HG02943 (cell line): ENCODE results near the gene PKD1.

Experiments used
- ATAC-seq: cut with Tn5 transposase; IDR thresholded peaks from one replicate; pipeline ENCODE4 v1.9.1; 2021; ENCODE audit warnings: mild to moderate bottlenecking, low read depth, moderate library complexity; ENCODE audit not compliant: unreplicated experiment

PKD1 gene

DNA sequence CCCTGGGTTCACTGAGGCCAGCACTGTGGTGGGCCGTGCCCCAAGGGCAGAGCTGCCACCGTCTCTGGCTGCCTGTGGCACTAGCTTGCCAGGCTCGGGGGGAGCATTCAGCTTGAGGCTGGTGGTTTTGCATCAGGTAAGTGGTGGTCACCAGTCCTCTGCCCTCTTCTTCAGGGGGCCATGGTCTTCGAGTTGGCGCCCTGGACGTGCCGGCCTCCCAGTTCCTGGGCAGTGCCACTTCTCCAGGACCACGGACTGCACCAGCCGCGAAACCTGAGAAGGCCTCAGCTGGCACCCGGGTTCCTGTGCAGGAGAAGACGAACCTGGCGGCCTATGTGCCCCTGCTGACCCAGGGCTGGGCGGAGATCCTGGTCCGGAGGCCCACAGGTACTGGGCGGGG lies 55.7 kb downstream of the PKD1 start:
- ATAC-seq = no peak

DNA sequence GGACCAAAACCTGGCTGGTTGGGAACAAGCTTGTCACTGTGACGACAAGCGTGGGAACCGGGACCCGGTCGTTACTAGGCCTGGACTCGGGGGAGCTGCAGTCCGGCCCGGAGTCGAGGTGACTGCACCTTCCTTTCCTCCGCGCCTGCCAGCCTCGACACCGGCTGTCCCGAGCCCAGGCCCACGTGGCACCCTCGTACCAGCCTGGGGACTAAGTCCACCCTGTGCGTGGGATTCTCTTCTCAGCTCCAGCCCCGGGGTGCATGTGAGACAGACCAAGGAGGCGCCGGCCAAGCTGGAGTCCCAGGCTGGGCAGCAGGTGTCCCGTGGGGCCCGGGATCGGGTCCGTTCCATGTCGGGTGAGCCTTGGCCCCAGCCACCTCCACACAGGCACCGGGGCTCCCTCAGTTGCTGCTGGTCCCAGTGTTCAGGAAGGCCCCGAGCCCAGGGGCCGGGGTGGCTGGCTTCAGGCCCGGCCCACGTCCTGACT lies 56.3 kb downstream of the PKD1 start:
- ATAC-seq = no peak

DNA sequence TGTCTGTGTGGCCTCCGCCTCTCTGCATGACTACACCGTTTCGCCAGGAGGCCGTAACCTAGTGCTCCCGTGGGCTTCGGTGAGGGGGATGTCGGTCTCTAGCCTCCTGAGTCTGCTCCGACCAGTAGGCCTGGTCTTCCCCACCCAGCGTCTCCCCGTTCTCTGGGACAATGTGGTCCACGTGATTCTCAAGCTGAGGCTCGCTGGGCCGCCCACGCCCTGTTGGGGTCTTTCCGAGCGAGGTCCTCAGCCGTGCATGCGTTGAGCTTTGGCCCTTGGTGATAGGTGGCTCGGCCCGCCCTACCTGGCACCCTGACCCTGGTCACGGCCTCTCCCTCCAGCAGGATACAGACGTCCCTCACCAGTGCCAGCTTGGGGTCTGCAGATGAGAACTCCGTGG lies 57.0 kb downstream of the PKD1 start:
- no peak for ATAC-seq

DNA sequence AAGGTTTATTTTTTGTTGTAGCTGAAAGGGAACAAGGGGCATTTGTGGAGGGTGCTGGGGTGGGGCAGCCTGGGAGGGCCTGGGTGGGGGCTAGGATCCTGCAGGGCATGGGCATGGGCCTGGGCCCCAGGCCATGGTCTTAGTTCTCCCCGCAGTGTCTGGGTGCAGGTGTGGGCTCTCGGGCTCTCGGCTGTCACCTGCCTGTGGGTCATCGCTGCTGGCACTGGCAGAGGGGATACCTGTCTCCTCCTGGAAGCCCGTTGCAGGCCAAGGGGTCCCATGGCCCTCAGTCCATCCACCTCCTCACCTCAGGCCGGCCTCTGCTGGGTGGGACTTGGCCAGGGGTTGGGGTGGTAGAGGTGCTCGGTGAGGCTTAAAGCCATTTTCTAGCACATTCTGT lies 57.6 kb downstream of the PKD1 start:
- ATAC-seq = no peak

DNA sequence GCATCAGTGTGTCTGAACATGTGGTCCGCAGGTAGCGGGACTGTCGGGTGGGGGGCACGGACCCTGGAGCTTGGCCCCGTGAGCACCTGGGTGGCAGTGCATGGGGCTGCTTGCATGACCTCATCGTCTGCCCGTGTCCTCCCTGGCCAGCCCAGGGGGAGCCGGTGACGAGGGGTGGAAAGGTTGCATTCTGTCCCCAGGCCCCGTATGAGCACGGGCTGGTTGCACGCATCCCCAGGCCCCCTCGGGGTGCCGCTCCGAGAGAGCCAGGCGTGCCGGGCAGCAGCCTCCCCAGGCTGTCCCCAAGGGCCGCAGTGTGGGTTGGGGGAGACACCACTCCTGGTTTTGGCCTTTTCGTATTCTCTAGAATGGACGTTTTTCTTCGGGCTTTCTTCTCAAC lies 58.0 kb downstream of the PKD1 start:
- no peak for ATAC-seq

DNA sequence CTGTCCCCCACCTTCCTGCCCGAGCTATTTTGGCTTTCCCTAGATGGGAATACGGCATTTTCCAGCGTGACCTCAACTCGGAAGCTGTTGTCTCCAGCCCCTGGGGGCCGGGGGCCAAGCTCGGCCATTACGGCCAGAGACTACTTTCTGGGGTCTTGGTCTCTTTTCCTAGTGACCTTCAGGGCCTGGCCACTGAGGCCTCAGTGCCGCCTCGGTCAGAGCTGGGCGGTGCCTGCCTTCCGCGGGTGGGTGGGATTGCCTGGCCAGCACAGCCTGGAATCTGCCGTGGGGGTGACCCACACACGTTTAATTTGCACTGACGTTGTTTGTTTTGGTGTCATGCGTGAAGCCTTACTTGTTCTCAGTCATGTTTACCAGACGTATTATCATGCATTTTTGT lies 58.7 kb downstream of the PKD1 start:
- no peak for ATAC-seq

DNA sequence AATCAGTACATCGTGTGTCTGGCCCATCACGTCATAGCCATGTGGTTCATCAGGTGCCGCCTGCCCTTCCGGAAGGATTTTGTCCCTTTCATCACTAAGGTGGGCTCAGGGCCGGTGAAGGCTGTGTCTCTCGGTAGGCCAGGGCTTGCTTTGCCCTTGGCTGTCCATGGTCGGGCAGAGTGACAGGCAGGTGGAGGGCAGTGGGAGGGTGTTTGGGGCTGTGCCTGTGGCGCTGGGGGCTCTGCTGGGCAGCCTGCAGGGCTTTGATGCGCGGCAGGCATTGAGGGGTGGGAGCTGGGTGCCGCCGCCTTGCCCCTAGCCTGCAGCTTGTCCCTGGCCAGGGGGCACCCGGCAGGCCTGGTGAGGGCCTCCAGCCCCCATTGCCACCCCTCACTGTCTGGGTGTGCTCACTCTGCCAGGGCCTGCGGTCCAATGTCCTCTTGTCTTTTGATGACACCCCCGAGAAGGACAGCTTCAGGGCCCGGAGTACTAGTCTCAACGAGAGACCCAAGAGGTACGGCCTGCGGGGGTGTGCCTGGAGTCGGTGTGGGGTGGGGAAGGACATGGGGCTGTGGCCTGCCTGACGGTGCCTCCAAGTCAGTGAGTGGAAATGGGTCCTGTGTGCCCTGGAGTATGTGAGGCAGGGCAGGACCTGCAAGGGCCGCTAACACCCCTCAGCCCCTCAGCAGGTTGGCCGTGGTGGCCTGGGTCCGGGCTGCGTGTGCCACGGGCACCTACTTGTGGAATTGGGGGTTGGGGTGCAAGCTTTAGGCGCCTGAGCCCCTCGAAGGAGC lies 59.4 kb downstream of the PKD1 start:
- ATAC-seq = no peak

DNA sequence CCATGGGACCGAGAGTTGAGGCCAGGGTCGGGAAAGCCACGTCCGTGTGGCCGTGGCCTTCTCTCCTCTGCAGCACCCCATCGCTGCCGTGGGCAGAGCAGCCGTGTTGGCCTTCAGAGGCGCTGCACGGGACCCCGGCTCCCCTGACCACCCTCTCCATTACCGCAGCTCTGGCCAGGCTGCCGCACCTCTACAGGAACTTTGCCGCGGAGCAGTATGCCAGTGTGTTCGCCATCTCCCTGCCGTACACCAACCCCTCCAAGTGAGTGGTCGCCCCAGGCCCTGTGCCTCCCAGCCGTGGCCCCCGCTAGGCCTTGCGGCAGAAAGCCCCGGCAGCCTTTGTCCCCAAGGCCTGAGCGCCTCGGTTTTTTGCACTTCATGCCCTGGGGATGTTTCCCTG lies 60.1 kb downstream of the PKD1 start:
- ATAC-seq = no peak

DNA sequence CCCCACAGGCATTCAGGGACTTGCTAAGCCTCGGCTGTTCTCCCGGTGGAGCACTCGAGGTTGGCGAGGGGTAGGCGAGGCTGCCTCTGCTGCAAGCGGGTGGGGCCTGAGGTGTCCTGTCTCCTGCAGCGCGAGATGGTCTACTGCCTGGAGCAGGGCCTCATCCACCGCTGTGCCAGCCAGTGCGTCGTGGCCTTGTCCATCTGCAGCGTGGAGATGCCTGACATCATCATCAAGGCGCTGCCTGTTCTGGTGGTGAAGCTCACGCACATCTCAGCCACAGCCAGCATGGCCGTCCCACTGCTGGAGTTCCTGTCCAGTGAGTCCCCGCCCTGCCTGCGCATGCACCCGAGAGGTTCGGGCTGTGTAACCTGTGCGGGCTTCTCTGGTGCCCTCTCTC lies 61.6 kb downstream of the PKD1 start:
- ATAC-seq = no peak

DNA sequence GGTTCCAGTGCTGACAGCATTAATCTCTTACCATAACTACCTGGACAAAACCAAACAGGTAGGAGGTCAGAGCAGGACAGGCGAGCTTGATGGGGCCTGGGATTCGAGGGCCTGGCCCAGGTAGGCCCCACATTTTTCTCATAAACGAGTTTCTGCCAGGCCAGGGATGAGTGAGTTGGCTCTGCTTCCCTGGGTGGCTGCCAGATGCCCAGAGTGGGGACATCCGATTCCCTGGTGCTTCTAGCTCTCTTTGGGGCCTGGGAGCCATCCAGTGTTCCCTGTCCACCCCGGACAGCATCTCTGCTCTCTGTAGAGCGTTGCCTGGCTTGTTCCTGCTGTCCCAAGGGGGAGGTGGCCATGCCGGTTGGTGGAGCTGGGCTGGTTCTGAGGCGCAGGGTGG lies 62.8 kb downstream of the PKD1 start:
- no peak for ATAC-seq

DNA sequence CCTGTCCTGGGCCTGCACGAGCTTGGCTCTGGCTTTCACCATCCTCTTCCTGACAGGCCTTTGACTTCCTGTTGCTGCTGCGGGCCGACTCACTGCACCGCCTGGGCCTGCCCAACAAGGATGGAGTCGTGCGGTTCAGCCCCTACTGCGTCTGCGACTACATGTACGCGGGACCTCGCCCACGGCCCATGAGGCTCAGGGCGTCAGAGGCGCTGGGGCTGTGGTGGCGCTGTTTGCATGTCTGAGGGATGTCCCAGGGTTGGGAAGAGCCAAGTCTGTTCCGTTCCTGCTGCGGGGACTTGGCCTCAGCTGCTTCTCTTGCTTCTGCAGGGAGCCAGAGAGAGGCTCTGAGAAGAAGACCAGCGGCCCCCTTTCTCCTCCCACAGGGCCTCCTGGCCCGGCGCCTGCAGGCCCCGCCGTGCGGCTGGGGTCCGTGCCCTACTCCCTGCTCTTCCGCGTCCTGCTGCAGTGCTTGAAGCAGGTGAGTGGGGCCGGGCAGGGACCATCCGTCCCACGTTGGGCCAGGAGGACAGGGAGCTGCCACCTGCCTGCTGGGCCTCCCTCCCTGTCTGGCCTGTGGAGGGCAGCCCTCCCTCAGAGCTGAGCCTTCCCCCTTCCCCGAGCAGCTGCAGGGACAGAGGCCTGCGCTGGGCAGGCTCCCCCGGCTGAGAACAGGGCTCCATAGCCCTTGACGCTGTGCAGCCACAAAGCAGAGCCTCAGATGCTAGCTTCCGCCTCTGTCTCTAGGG lies 64.1 kb downstream of the PKD1 start:
- ATAC-seq = no peak

DNA sequence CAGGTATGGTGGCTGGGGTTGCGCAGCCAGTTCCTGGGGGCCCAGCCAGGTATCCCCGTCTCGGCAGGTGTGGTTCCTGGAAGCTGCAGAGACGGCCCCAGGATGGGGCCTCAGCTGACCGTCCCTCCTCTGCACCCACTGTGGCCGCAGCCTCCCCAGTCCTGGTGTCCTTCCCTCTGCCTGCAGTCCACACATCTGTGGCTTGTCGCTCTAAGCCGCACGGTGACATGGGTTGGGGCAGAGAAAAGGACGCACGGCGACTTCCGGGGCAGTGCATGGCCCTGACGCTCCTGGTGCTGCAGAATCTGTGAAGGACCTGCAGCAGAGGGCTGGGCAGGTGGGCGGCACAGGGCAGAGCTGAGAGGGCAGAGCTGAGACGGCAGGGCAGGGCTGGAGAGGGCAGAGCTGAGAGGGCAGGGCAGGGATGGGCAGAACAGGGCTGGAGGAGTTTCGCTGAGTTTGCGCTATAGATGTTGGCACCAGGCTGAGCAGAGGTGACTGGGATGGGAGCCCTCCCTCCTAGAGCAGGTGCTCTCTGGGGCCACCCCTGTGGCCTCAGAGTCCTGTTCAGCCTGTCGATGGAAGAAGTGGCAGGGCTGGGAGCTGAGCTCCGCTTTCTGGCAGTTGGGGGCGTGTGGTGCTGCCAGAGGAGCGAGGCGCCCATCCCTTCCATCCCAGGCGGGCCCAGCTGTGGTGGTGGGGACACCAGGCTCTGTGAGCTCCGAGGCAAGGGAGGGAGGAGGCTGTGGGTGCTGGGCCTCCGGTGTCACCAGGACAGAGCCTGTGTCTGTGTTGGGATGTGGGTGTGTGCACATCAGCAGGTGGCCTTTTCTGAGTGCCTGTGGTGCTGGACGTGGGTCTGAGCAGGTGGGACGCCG lies 64.9 kb downstream of the PKD1 start:
- no peak for ATAC-seq

DNA sequence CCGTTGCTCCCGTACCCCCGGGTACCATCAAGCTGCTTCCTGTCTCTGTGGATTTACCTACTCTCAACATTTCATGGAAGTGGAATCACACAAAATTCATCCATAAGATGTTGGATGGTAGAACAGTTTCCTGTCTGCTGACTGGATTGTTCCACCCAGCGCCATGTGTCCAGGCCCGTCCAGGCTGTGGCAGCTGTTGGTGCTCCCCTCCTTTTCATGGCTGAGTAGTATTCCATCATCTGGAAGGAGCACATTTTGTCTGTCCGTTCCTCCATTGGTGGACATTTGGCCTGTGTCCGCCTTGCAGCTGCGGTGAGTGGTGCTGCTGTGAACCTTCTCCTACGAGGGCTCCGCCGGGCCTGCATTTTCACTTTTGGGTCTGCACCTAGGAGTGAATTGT lies 69.6 kb downstream of the PKD1 start:
- ATAC-seq = no peak

DNA sequence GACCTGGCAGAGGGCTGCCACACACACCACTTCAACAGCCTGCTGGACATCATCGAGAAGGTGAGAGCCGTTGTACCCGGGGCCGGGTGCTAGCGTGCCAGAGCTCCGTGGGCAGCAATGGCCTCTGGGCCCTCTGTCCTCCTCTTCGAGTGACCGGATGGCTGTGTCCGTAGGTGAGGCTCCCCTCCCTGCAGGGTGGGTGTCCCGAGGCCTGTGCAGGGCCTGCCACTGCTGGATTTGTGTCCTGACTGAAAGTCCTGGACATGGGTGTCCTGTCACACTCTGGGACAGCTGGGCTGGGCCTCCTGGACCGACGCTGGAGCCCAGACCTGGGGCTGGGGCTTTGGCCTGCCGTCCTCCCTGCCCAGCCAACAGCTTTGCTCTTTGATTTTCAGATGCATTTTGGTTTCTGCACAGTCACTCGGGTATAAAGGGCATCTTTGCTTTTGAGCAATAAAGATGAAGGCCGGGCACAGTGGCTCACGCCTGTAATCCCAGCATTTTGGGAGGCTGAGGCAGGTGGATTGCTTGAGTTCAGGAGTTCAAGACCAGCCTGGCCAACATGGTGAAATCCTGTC lies 71.2 kb downstream of the PKD1 start:
- ATAC-seq = no peak

DNA sequence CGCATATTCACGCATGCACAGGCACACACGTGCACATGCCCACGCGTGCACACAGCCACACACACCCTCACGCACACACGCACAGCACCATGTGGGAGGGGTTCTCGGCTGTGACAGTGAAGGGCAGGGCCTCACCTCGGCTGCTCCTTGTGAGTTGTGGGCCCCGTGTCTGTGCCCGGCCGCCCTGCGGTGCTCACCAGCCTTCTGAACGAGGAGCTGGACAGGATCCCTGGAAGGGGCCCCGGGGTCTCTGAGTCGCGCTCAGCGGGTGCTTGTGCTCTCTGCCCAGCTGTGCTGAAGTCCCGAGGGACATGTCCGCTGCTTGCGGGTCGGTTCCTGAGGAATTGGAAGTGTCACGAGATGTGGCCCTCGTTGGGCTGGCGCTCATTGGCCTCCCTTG lies 71.8 kb downstream of the PKD1 start:
- no peak for ATAC-seq

DNA sequence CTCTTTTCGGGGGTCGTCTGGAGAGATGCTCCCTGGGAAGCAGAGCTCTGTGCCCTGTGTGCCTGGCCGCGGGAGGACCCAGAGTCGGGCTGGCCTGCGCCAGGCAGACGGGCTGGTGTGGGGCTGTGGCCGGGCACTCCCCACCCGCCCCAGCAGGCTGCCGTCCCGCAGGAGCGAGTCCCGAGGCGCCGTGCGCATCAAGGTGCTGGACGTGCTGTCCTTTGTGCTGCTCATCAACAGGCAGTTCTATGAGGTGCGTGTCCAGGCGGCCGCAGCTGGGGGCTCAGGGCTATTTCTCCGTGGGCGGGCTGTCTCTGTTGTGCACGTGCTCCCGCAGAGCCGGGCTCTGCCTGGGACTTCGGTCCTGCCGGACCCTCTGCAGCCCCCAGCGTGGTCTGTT lies 72.9 kb downstream of the PKD1 start:
- ATAC-seq = no peak

DNA sequence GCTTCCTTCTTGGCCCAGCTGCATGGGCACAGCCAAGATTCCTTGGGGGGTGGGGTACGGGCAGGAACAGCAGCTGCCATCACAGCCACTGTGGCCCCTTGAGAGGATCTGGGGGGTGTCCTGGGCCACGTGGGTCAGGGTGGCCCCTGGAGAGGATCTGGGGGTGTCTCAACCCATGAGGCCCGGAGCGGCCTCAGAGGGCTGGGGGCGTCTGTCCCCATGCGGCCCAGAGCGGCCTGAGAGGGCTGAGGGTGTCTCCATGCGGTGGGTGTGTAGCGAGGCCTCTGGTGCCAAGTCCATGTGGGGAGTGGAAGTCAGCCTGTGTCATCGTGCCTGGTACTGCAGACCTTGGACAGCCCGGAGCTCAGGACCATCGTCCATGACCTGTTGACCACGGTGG lies 74.2 kb downstream of the PKD1 start:
- ATAC-seq = no peak

DNA sequence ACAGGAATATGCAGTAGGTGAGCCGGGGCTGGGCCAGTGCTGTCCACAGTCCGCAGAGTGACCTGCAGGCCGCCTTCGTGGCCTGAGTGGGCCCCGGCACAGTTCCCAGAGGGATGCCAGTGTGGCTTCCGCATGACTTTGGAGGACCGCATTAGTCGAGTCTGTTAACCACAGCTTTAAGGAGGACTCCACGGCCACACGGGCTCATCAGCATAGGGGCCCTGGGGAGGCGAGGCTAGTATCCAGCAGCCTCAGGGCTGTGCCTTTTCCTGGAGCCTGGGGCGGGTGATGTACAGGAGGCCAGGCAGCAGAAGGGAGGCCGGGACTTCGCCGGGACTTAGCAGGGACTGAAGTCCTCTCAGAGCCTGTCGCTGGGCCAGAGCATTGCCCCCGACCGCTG lies 74.7 kb downstream of the PKD1 start:
- ATAC-seq = no peak

DNA sequence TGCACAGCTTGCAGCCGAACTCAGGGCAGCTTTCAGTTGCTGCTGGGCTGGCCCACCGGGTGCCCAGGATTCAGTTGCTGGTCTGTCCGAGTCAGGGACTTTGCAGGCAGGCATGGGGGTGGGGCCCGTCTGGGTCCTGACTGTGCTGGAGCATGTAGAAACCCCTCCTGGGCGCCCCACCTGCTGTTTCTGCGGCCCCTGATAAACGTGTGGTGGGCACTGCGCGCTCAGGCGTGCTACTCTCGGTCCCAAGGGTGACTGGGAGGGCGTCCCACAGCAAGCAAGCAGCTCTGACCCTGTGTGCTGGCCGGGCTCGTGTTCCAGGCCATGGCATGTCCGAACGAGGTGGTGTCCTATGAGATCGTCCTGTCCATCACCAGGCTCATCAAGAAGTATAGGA lies 75.4 kb downstream of the PKD1 start:
- ATAC-seq = no peak

DNA sequence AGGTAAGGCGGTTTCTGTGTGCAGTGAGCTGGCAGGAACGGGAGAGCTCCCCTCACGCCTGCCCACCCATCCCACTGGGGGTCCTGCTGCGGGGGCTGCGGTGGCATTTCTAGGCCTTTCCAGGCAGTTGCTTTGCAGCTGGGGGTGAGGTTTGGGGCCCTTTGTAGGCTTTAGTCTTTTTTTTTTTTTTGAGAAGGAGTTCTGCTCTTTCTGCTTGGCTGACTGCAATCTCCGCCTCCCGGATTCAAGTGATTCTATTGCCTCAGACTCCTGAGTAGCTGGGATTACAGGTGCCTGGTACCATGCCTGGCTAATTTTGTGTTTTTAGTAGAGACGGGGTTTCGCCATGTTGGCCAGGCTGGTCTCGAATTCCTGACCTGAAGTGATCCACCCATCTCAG lies 76.8 kb downstream of the PKD1 start:
- ATAC-seq = no peak

DNA sequence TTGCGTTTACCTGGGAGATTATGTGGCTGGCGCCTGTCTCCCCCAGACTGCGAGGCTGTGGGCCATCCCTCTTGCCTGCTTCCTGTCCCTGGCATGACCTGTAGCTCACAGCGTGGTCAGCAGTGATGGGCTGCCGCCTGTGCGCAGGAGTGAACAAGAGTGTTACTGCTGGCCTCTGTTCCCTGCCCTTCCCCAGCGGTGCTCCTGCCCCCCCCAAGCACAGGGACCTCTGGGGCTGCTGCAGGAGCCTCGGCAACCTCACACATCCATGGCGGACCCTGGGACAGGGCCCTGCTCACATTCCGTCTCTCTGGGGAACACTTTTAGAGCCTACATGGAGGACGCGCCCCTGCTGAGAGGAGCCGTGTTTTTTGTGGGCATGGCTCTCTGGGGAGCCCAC lies 77.3 kb downstream of the PKD1 start:
- ATAC-seq = no peak
